MM.1S (cell line): ENCODE measurements around the gene NRXN3.

ENCODE experiments used
- DNase-seq: peaks from one replicate; pipeline ENCODE4 v3.0.0-alpha.2; 2015
- H2AFZ ChIP-seq: fragments of 300-600 bp; sonication (generic); 2 replicates; pipeline ENCODE4 v1.6.0; 2016; ENCODE audit warnings: antibody characterized with exemption, low read length
- H3F3A ChIP-seq: fragments of 300-600 bp; sonication (generic); 2 replicates; pipeline ENCODE4 v1.6.1; 2016; ENCODE audit warnings: mild to moderate bottlenecking, antibody characterized with exemption, low read length, moderate library complexity, mixed read lengths; ENCODE audit not compliant: insufficient read depth
- H3K27ac ChIP-seq: fragments of 300-600 bp; sonication (generic); 2 replicates; pipeline ENCODE4 v1.5.1; 2016; ENCODE audit warnings: mild to moderate bottlenecking, low read length
- H3K27me3 ChIP-seq: fragments of 300-600 bp; sonication (generic); replicated peaks from 2 replicates; pipeline ENCODE4 v1.6.0; 2016; ENCODE audit warnings: low read length; ENCODE audit not compliant: insufficient read depth
- H3K36me3 ChIP-seq: fragments of 300-600 bp; sonication (generic); replicated peaks from 2 replicates; pipeline ENCODE4 v1.6.1; 2016; ENCODE audit warnings: mild to moderate bottlenecking, low read length, mixed read lengths; ENCODE audit not compliant: insufficient read depth
- H3K4me1 ChIP-seq: fragments of 300-600 bp; sonication (generic); 2 replicates; pipeline ENCODE4 v1.6.1; 2016; ENCODE audit warnings: low read length, mixed read lengths
- H3K4me2 ChIP-seq: fragments of 300-600 bp; sonication (generic); 2 replicates; pipeline ENCODE4 v1.6.0; 2016; ENCODE audit warnings: low read depth, low read length
- H3K4me3 ChIP-seq: fragments of 300-600 bp; sonication (generic); 2 replicates; pipeline ENCODE4 v1.5.1; 2016; ENCODE audit warnings: low read length, mixed read lengths
- H3K79me2 ChIP-seq: fragments of 300-600 bp; sonication (generic); 2 replicates; pipeline ENCODE4 v1.6.1; 2016; ENCODE audit warnings: mixed run types, low read length, mixed read lengths
- H3K9ac ChIP-seq: fragments of 300-600 bp; sonication (generic); 2 replicates; pipeline ENCODE4 v1.6.1; 2016; ENCODE audit warnings: low read length, mixed read lengths
- H3K9me2 ChIP-seq: fragments of 300-600 bp; sonication (generic); replicated peaks from 2 replicates; pipeline ENCODE4 v1.6.1; 2016; ENCODE audit warnings: mild to moderate bottlenecking, low read length, mixed read lengths; ENCODE audit not compliant: insufficient read depth
- H3K9me3 ChIP-seq: fragments of 300-600 bp; sonication (generic); replicated peaks from 2 replicates; pipeline ENCODE4 v1.6.1; 2016; ENCODE audit warnings: mild to moderate bottlenecking, low read length, mixed read lengths; ENCODE audit not compliant: insufficient read depth
- H4K20me1 ChIP-seq: fragments of 300-600 bp; sonication (generic); 2 replicates; pipeline ENCODE4 v1.6.1; 2016; ENCODE audit warnings: mild to moderate bottlenecking, low read length, moderate library complexity, mixed read lengths; ENCODE audit not compliant: insufficient read depth
- CTCF ChIP-seq: fragments of 300-600 bp; sonication (generic); IDR thresholded peaks from 2 replicates; pipeline ENCODE4 v1.5.1; 2016; ENCODE audit warnings: antibody characterized with exemption, low read length, mixed read lengths
- EZH2 ChIP-seq: fragments of 300-600 bp; sonication (generic); optimal IDR thresholded peaks from 2 replicates; pipeline ENCODE3; 2017; ENCODE audit warnings: low read depth, mild to moderate bottlenecking, antibody characterized with exemption, low read length, mixed read lengths
- EZH2phosphoT487 ChIP-seq: fragments of 300-600 bp; sonication (generic); IDR thresholded peaks from 2 replicates; pipeline ENCODE4 v1.6.1; 2018; ENCODE audit warnings: antibody characterized with exemption, low read length

The NRXN3 gene

GRCh38 chr14:79044894-79045624 is 874.9 kb downstream of the NRXN3 start:
- no peak overlapping the region for H3K4me3 ChIP-seq
- no peaks in the 10 kb centered on the region for H3K9me3 ChIP-seq
- H3K36me3 ChIP-seq, result no peaks in the 10 kb centered on the region
- no peak for DNase-seq
- H3K9ac ChIP-seq, result no peak overlapping the region
- no peak overlapping the region for H2AFZ ChIP-seq
- no peaks in the 10 kb centered on the region for H3F3A ChIP-seq
- H3K27me3 ChIP-seq, result no peaks in the 10 kb centered on the region
- TF ChIP-seq EZH2 (no peak), CTCF (no peak), EZH2phosphoT487 (no peak)
- H4K20me1 ChIP-seq, result no peaks in the 10 kb centered on the region
- H3K4me1 ChIP-seq, result no peaks in the 10 kb centered on the region
- H3K9me2 ChIP-seq, result no peaks in the 10 kb centered on the region
- H3K79me2 ChIP-seq, result no peaks in the 10 kb centered on the region
- no peak overlapping the region for H3K27ac ChIP-seq
- no peak overlapping the region for H3K4me2 ChIP-seq

DNA sequence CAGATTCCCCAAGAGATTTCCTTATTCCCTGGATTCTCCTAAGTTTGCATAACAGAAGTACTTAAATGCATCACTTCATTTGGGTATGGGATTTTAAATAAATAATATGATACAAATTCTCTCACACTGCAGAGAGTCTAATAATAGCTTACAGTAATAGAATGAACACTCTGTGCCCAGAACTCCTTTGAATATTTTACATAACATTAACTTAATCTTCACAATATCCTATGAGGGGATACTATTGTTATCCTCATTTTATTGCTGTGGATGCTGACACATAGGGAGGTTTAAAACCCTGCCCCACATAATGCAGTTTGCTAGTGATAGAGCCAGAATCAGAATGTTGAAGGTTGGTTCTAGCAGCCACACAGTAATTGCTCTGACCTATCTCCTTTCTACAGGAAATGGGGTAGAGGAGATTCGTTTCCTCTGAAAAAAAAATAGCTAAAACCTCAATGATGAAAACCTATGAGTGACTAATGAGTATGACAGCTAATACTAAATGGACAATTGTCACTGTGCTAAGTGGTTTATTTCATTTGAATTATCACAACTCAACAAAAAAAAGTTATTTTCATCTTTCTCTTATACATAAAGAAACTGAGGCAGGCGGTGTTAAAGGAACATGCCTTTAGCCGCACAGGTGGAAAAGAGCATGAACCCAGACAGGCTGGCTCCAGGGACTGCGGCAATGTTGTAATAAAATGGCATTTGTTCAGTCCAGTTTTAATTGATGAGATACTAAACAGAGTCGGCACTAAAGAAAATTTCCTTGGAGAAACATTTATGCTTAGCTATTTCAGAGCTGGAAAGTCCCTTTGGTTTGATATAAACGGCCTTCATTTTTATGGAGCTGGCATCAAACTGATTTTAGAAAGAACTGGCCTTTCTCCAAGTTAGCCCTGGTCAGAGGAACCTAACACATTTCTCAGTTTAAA is 880.9 kb downstream of the NRXN3 start:
- Histone ChIP-seq H2AFZ (no peak overlapping the region), H3K9me2 (no peaks in the 10 kb centered on the region), H3K36me3 (no peaks in the 10 kb centered on the region), H3F3A (no peaks in the 10 kb centered on the region), H3K9ac (no peak overlapping the region), H3K27me3 (no peaks in the 10 kb centered on the region), H3K4me3 (no peak overlapping the region), H3K4me2 (no peak overlapping the region), H3K27ac (no peak overlapping the region), H3K79me2 (no peaks in the 10 kb centered on the region), H4K20me1 (no peaks in the 10 kb centered on the region), H3K4me1 (no peaks in the 10 kb centered on the region), H3K9me3 (no peaks in the 10 kb centered on the region)
- TF ChIP-seq EZH2phosphoT487 (no peak), CTCF (no peak), EZH2 (no peak)
- no peak for DNase-seq

DNA sequence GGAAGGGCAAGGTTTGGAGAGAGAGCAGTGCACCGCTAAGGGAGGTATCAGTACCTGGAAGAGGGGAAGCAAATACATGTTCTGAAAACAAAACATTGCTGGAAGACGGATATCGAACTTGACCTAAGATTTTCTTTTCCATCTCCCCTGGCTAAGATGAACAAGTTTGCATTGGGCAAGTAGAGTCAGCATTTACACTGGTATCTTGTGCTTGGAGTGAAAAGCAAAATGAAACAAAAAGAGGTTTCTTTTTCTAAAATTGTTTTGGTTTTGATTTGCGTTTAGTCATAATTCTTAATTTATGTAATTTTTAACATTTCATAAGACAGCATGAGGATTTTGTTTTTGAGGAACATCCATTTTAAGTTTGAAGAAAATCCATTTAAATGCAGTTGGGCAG is 881.6 kb downstream of the NRXN3 start:
- H4K20me1 ChIP-seq, result no peaks in the 10 kb centered on the region
- H3K27ac ChIP-seq, result no peak overlapping the region
- no peak for DNase-seq
- no peaks in the 10 kb centered on the region for H3K9me2 ChIP-seq
- H3K9me3 ChIP-seq, result no peaks in the 10 kb centered on the region
- no peaks in the 10 kb centered on the region for H3F3A ChIP-seq
- no peaks in the 10 kb centered on the region for H3K4me1 ChIP-seq
- H3K36me3 ChIP-seq, result no peaks in the 10 kb centered on the region
- TF ChIP-seq EZH2, result no peak
- no peak for TF ChIP-seq EZH2phosphoT487
- no peak for TF ChIP-seq CTCF
- no peaks in the 10 kb centered on the region for H3K79me2 ChIP-seq
- H3K27me3 ChIP-seq, result no peaks in the 10 kb centered on the region
- H2AFZ ChIP-seq, result no peak overlapping the region
- H3K4me3 ChIP-seq, result no peak overlapping the region
- H3K9ac ChIP-seq, result no peak overlapping the region
- no peak overlapping the region for H3K4me2 ChIP-seq
